Endometrium (tissue), 2 donors: Measurements from ENCODE around the gene NT5C1A.

Source experiments
- FAIRE-seq: peaks from 2 replicates; lab custom pipeline; 2012; peaks lifted over from hg19 to GRCh38; lab: Jason Lieb, UNC
- donor health status: control.
- donor health status: control.

The NT5C1A gene

GRCh38 chr1:39689635-39690034, 17.7 kb upstream of the NT5C1A start:
- FAIRE-seq, result no peak

- FAIRE-seq, result no peak
Observed at GRCh38 chr1:39689214-39689613, 17.3 kb upstream of the NT5C1A start.

GRCh38 chr1:39688706-39689105, 16.8 kb upstream of the NT5C1A start:
- FAIRE-seq, result no peak

- no peak for FAIRE-seq
Observed at GRCh38 chr1:39687243-39687642, 15.3 kb upstream of the NT5C1A start.

- no peak for FAIRE-seq
Observed at GRCh38 chr1:39685071-39685470, 13.2 kb upstream of the NT5C1A start.

GRCh38 chr1:39684313-39684664, 12.4 kb upstream of the NT5C1A start:
- no peak for FAIRE-seq

- no peak for FAIRE-seq
Observed at GRCh38 chr1:39683591-39684312, 11.8 kb upstream of the NT5C1A start.

- FAIRE-seq, result no peak
Observed at GRCh38 chr1:39681999-39682398, 10.1 kb upstream of the NT5C1A start.

- no peak for FAIRE-seq
Observed at GRCh38 chr1:39681294-39681693, 9.4 kb upstream of the NT5C1A start.

- FAIRE-seq, result no peak
Observed at GRCh38 chr1:39680751-39681150, 8.8 kb upstream of the NT5C1A start.

- FAIRE-seq, result no peak
Observed at GRCh38 chr1:39679821-39680220, 7.9 kb upstream of the NT5C1A start.

GRCh38 chr1:39678889-39679288, 7.0 kb upstream of the NT5C1A start:
- no peak for FAIRE-seq

GRCh38 chr1:39677645-39678044, 5.7 kb upstream of the NT5C1A start:
- FAIRE-seq, result no peak

GRCh38 chr1:39676948-39677548, 5.1 kb upstream of the NT5C1A start:
- no peak for FAIRE-seq

- FAIRE-seq, result no peak
Observed at GRCh38 chr1:39675220-39675619, 3.3 kb upstream of the NT5C1A start.

GRCh38 chr1:39673215-39673614, 1.3 kb upstream of the NT5C1A start:
- no peak for FAIRE-seq

- FAIRE-seq, result no peak
Observed at GRCh38 chr1:39672551-39672947, 642 bp upstream of the NT5C1A start.

- FAIRE-seq, result no peak
Observed at GRCh38 chr1:39671433-39671792, 494 bp downstream of the NT5C1A start.

GRCh38 chr1:39670689-39671088, 1.2 kb downstream of the NT5C1A start:
- no peak for FAIRE-seq

- no peak for FAIRE-seq
Observed at GRCh38 chr1:39668894-39669293, 3.0 kb downstream of the NT5C1A start.

GRCh38 chr1:39668111-39668510, 3.8 kb downstream of the NT5C1A start:
- FAIRE-seq, result no peak

GRCh38 chr1:39666772-39667171, 5.1 kb downstream of the NT5C1A start:
- no peak for FAIRE-seq

GRCh38 chr1:39663559-39663958, 8.3 kb downstream of the NT5C1A start:
- FAIRE-seq, result no peak

- FAIRE-seq, result no peak
Observed at GRCh38 chr1:39662861-39663260, 9.0 kb downstream of the NT5C1A start.
